Colonic mucosa (tissue), 4 donors: ENCODE data around the gene CREBRF. TPM values are rescaled to one million over a fixed set of nuclear protein-coding genes. Genes with fewer than 3 reads are reported as not detected.

Experiments used
- DNase-seq: peaks from one replicate; pipeline ENCODE4 v3.0.0-alpha.2; 2020
- H3K27ac ChIP-seq: fragments of 200-600 bp; one replicate; pipeline ENCODE4 v1.8.0; 2021
- H3K27me3 ChIP-seq: fragments of 200-600 bp; one replicate; pipeline ENCODE4 v1.8.0; 2021
- H3K36me3 ChIP-seq: fragments of 200-600 bp; one replicate; pipeline ENCODE4 v1.8.0; 2021
- H3K4me1 ChIP-seq: fragments of 200-600 bp; one replicate; pipeline ENCODE4 v1.8.0; 2021; ENCODE audit warnings: mild to moderate bottlenecking
- H3K4me3 ChIP-seq: fragments of 200-600 bp; one replicate; pipeline ENCODE4 v1.8.0; 2021
- H3K9ac ChIP-seq, 2 donors: one replicate each; pipeline ENCODE4 v1.7.0; 2013; ENCODE audit warnings: control low read depth in 2 of 2, low read depth in 2 of 2, low read length in 2 of 2
- H3K9me3 ChIP-seq: fragments of 200-600 bp; one replicate; pipeline ENCODE4 v1.8.0; 2021
- CTCF ChIP-seq: fragments of 200-600 bp; IDR thresholded peaks from one replicate; pipeline ENCODE4 v1.8.0; 2022; ENCODE audit warnings: antibody characterized with exemption, mild to moderate bottlenecking
- intact Hi-C: fragments of 100-400 bp; cut with DNase I; formaldehyde crosslinking; loops from one replicate; pipeline ENCODE4 v1.14.1; 2022
- total RNA-seq, 2 donors: library from RNA; stranded (reverse); fragmentation: NEBNext Ultra II Directional in 1 of 2; extraction: Animal tissue kit (Norgen Biotek cat#: 25700) in 1 of 2; gene quantifications; one replicate each; pipeline ENCODE4 v1.2.1, GENCODE V29; 2021
- donor health status: healthy.
- donor health status: DM: no; HTN: no; CAD: no.
- donor health status: DM: no; HTN: no; CAD: no.

CREBRF gene
- total RNA-seq, 2 donors from 2014 or later: 7.2 to 19.1 TPM

GRCh38 chr5:173047838-173048105 lies 8.4 kb upstream of the CREBRF start:
- Histone ChIP-seq H3K4me3 (no peak overlapping the region), H3K27ac (no peak overlapping the region), H3K27me3 (no peaks in the 10 kb centered on the region), H3K4me1 (no peaks in the 10 kb centered on the region), H3K9me3 (no peaks in the 10 kb centered on the region), H3K9ac (no peak overlapping the region), H3K36me3 (no peaks in the 10 kb centered on the region)
- intact Hi-C loops: no loop called here
- TF ChIP-seq CTCF: no peak
- DNase-seq: no peak

- no peak overlapping the region for H3K4me3 ChIP-seq
- H3K27me3 ChIP-seq: no peaks in the 10 kb centered on the region
- intact Hi-C loops: no loop called here
- peak overlapping the region in 1 of 2 donors; percentile 34 for H3K9ac ChIP-seq
- no peaks in the 10 kb centered on the region for H3K9me3 ChIP-seq
- peak; percentile 3 for DNase-seq
- no peaks in the 10 kb centered on the region for H3K36me3 ChIP-seq
- H3K4me1 ChIP-seq: no peaks in the 10 kb centered on the region
- no peak for TF ChIP-seq CTCF
- H3K27ac ChIP-seq: no peak overlapping the region
Observed at GRCh38 chr5:173050791-173051190, 5.4 kb upstream of the CREBRF start.

DNA sequence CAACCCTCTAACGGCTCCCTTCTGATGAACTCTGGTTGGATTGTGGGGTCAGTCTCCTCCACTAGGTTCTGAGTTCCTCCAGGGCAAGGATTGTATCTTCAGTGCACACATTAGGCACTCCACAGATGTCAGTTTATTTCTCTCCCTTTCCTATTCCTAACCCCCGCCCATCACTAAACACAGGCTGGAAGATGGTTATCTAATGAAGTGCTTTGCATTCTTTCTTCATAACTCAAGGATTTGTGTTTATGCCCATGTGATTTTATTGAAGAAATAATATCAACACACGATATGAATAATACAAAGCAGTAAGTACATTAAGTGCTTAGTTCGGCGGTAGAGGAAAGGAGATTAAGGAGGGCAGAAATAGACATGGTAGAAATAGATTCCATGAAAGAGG lies 4.4 kb upstream of the CREBRF start:
- intact Hi-C loops: no loop called here
- no peaks in the 10 kb centered on the region for H3K36me3 ChIP-seq
- no peaks in the 10 kb centered on the region for H3K4me1 ChIP-seq
- no peaks in the 10 kb centered on the region for H3K9me3 ChIP-seq
- H3K27ac ChIP-seq: no peak overlapping the region
- H3K9ac ChIP-seq: no peak overlapping the region
- no peak for TF ChIP-seq CTCF
- DNase-seq: no peak
- no peaks in the 10 kb centered on the region for H3K27me3 ChIP-seq
- H3K4me3 ChIP-seq: no peak overlapping the region

DNA sequence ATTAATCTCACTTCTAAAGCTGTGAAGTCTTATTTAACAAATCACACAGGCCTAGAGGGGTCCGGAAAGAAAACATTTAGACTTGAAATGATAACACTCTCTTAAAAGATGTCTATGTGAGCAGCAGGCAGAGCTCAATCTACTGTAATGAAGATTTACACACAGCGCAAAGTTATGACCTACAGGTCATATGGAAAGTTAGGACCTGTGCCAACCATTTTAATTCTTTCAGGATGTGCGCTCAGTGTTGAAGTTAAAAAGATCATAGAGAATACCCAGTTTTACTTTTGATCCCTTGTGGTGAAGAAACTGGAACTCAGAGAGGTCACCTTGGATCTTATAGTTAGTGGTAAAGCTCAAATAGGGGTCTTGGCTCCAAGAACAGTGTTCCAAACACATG lies 3.1 kb upstream of the CREBRF start:
- Histone ChIP-seq H3K4me1 (peaks cover under 1% of the 10 kb centered on the region), H3K9ac (no peak overlapping the region), H3K4me3 (no peak overlapping the region), H3K36me3 (no peaks in the 10 kb centered on the region), H3K27me3 (no peaks in the 10 kb centered on the region), H3K27ac (no peak overlapping the region), H3K9me3 (no peaks in the 10 kb centered on the region)
- no peak for TF ChIP-seq CTCF
- DNase-seq: no peak
- intact Hi-C loops: no loop called here

DNA sequence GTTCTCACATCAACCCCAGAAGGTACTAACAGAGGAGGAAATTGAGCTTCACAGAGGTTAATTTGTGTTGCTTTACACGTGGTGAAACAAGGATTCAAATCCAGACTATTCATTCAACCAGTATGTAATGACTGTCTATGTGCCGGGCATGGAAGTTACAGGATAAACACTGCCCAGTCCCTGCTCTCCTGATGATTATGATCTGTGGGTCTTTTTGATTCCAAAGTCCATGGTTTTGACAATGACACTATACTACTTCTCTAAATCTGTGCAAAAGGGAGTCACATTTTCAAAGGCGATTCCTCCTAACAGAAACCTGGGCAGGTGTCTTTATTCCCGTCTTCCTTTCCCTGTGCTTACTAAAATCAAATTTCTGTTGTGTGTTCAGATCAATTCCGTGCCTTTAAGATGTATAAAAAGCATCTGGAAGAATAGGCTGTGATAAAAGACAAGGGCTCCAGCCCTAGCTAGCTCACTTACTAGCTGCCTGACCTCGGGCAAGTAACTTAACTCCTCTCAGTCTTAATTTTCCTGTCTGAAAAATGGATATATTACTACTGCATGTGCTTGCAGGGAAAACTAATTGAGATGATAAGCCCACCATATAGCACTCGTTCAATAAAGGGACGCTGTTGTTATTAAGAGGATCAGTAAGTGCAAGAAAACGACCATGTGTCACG lies 970 bp upstream of the CREBRF start:
- Histone ChIP-seq H3K4me3 (peak overlapping the region; percentile 100), H3K4me1 (peaks cover 4% of the 10 kb centered on the region), H3K9me3 (no peaks in the 10 kb centered on the region), H3K27me3 (no peaks in the 10 kb centered on the region), H3K27ac (peak overlapping the region; percentile 99), H3K36me3 (no peaks in the 10 kb centered on the region), H3K9ac (peak overlapping the region; percentile 47 to 54)
- TF ChIP-seq CTCF: no peak
- DNase-seq: peak; percentile 13
- intact Hi-C loops: loop anchor here (5.0 kb wide), 1 partner anchor 73 kb away; the partner anchor contains the start of gene ATP6V0E1

- H3K4me1 ChIP-seq: peaks cover 4% of the 10 kb centered on the region
- H3K4me3 ChIP-seq: peak overlapping the region; percentile 100
- no peaks in the 10 kb centered on the region for H3K27me3 ChIP-seq
- no peaks in the 10 kb centered on the region for H3K36me3 ChIP-seq
- intact Hi-C loops: loop anchor here (5.0 kb wide), 1 partner anchor 73 kb away; the partner anchor contains the start of gene ATP6V0E1
- no peaks in the 10 kb centered on the region for H3K9me3 ChIP-seq
- peak; percentile 23 for DNase-seq
- peak overlapping the region; percentile 47 to 54 for H3K9ac ChIP-seq
- no peak for TF ChIP-seq CTCF
- H3K27ac ChIP-seq: peak overlapping the region; percentile 99
Observed at GRCh38 chr5:173055722-173055982, 500 bp upstream of the CREBRF start.
